Mesenchymal stem cell (in vitro differentiated cells and primary cell): ENCODE results near the gene LRP1B.

Experiments used
- DNase-seq: peaks from one replicate; pipeline ENCODE4 v3.0.0-alpha.2; 2013
- H2AFZ ChIP-seq: one replicate; pipeline ENCODE4 v1.6.1; 2013; ENCODE audit warnings: low read depth, mild to moderate bottlenecking, control low read depth, inconsistent platforms, low read length, moderate library complexity
- H2AK5ac ChIP-seq: 2 replicates; pipeline ENCODE4 v1.6.1; 2013; ENCODE audit warnings: low read length, moderate library complexity, mild to moderate bottlenecking, inconsistent platforms; ENCODE audit not compliant: severe bottlenecking
- H2BK120ac ChIP-seq: one replicate; pipeline ENCODE4 v1.6.1; 2013; ENCODE audit warnings: low read depth, mild to moderate bottlenecking, inconsistent platforms, low read length, moderate library complexity
- H2BK12ac ChIP-seq, 2 experiments: one replicate each; pipeline ENCODE4 v1.6.1; 2013; ENCODE audit warnings: inconsistent platforms in 2 of 2, low read length in 2 of 2, mild to moderate bottlenecking in 2 of 2, moderate library complexity in 2 of 2, control low read depth in 1 of 2
- H2BK15ac ChIP-seq: one replicate; pipeline ENCODE4 v1.6.1; 2013; ENCODE audit warnings: mild to moderate bottlenecking, low read depth, inconsistent platforms; ENCODE audit not compliant: poor library complexity, severe bottlenecking
- H2BK5ac ChIP-seq: 2 replicates; pipeline ENCODE4 v1.6.1; 2013; ENCODE audit warnings: low read depth, mild to moderate bottlenecking, low read length, control low read depth, inconsistent platforms; ENCODE audit not compliant: poor library complexity, severe bottlenecking
- H3K14ac ChIP-seq, 2 experiments: one replicate each; pipeline ENCODE4 v1.6.1; 2013; ENCODE audit warnings: inconsistent platforms in 2 of 2, low read length in 2 of 2, control low read depth in 1 of 2, mild to moderate bottlenecking in 1 of 2, moderate library complexity in 1 of 2
- H3K18ac ChIP-seq, 2 experiments: one replicate each; pipeline ENCODE4 v1.6.1; 2013; ENCODE audit warnings: inconsistent platforms in 2 of 2, low read length in 2 of 2, control low read depth in 1 of 2, low read depth in 1 of 2, mild to moderate bottlenecking in 1 of 2
- H3K23ac ChIP-seq, 2 experiments: one replicate each; pipeline ENCODE4 v1.6.1; 2013; ENCODE audit warnings: inconsistent platforms in 2 of 2, low read length in 2 of 2, mild to moderate bottlenecking in 2 of 2, moderate library complexity in 2 of 2, control low read depth in 1 of 2
- H3K27ac ChIP-seq: 2 replicates; pipeline ENCODE4 v1.5.1; 2013; ENCODE audit warnings: mild to moderate bottlenecking, moderate library complexity, low read length, control low read depth, inconsistent platforms; ENCODE audit not compliant: poor library complexity, severe bottlenecking
- H3K27me3 ChIP-seq, 2 experiments: 2 replicates each; pipeline versions ENCODE4 v1.6.1 to v1.7.0; 2013; ENCODE audit warnings: low read length in 2 of 2, mild to moderate bottlenecking in 2 of 2, moderate library complexity in 2 of 2, control low read depth in 1 of 2, inconsistent platforms in 1 of 2; ENCODE audit not compliant: control insufficient read depth in 1 of 2, insufficient read depth in 1 of 2
- H3K36me3 ChIP-seq, 2 experiments: 2 replicates each; pipeline versions ENCODE4 v1.6.1 to v1.7.0; 2013; ENCODE audit warnings: low read length in 2 of 2, control low read depth in 1 of 2, inconsistent platforms in 1 of 2, low read depth in 1 of 2, mild to moderate bottlenecking in 1 of 2; ENCODE audit not compliant: insufficient read depth in 2 of 2, control insufficient read depth in 1 of 2
- H3K4ac ChIP-seq, 2 experiments: one replicate each; pipeline ENCODE4 v1.6.1; 2013; ENCODE audit warnings: inconsistent platforms in 2 of 2, low read length in 2 of 2, mild to moderate bottlenecking in 2 of 2, moderate library complexity in 2 of 2, control low read depth in 1 of 2, low read depth in 1 of 2
- H3K4me1 ChIP-seq: 2 replicates; pipeline ENCODE4 v1.6.1; 2013; ENCODE audit warnings: low read depth, low read length, control low read depth; ENCODE audit not compliant: control insufficient read depth, insufficient read depth
- H3K4me2 ChIP-seq: 2 replicates; pipeline ENCODE4 v1.6.1; 2013; ENCODE audit warnings: low read length, mild to moderate bottlenecking, inconsistent platforms; ENCODE audit not compliant: poor library complexity, severe bottlenecking
- H3K4me3 ChIP-seq, 2 experiments: 2 replicates each; pipeline versions ENCODE4 v1.5.1 to v1.7.0; 2013; ENCODE audit warnings: low read length in 2 of 2, mild to moderate bottlenecking in 2 of 2, control low read depth in 1 of 2, low read depth in 1 of 2; ENCODE audit not compliant: insufficient read depth in 1 of 2
- H3K79me1 ChIP-seq: replicated peaks from 2 replicates; pipeline ENCODE4 v1.6.1; 2013; ENCODE audit warnings: mild to moderate bottlenecking, control low read depth, low read length, inconsistent platforms; ENCODE audit not compliant: poor library complexity, severe bottlenecking
- H3K9ac ChIP-seq: 2 replicates; pipeline ENCODE4 v1.7.0; 2013; ENCODE audit warnings: mild to moderate bottlenecking, low read length, moderate library complexity
- H3K9me3 ChIP-seq: 2 replicates; pipeline ENCODE4 v1.7.0; 2013; ENCODE audit warnings: mild to moderate bottlenecking, low read length; ENCODE audit not compliant: control insufficient read depth
- H4K8ac ChIP-seq: one replicate; pipeline ENCODE4 v1.6.1; 2013; ENCODE audit warnings: inconsistent platforms, mild to moderate bottlenecking, low read length, moderate library complexity
- H4K91ac ChIP-seq: one replicate; pipeline ENCODE4 v1.6.1; 2013; ENCODE audit warnings: mild to moderate bottlenecking, low read length, inconsistent platforms
- WGBS: methylation state at CpG from one replicate; pipeline ENCODE4 v1.1.7; 2013; ENCODE audit warnings: mixed read lengths; 5-methylcytosine and 5-hydroxymethylcytosine counted together

The LRP1B gene

DNA sequence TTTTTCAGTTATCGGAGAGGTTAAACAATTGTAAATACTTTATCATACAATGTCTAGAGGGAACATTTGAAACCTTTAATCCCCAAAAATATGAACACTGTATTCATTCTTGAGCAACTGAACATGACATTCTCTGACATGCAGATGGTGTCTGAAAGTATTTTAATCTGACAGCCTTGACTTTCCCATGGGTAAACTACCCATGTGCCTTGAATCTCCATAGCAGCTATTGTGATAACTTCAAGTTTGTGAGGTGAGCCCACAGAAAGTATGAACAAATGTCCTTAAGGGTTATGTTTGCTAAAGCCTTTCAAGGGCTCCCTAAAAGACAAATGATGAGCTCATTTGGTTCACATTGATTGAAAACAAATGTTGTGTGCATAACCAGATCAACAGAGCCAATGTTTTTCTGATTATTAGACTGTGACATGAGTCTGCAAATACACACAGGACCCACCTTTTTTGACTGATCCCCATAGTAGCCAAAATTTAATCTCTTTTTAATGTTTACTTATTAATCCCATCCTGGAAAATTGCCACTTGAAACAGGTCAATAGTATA, 1326.0 kb downstream of the LRP1B start:
- H3K23ac ChIP-seq, result no peak overlapping the region

DNA sequence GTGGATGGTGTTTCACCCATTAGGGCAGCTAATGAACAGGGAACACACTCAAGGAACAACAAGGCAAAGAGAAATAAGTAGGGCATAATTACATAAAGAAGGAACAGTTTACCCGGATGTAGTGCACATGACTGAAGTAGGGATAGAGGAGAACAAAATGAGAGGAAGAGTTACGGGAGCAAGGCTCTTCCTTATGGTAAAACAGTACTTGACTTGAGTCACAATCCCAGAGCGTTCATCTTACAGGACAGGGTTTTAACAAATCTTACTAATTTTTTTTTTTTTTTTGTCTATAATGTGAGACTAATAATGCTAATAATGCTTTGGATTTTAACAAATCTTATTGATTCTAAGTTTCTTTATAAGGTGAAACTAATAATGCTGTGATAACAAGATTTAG, 1329.5 kb downstream of the LRP1B start:
- H3K4me3 ChIP-seq, result no peak overlapping the region
- no peak for DNase-seq
- H2BK15ac ChIP-seq, result no peak overlapping the region
- H3K4me1 ChIP-seq, result no peaks in the 10 kb centered on the region
- 100% methylated on average over 2 of the region's 3 CpGs for WGBS
- no peak overlapping the region for H2BK5ac ChIP-seq
- H3K36me3 ChIP-seq, result no peaks in the 10 kb centered on the region
- no peak overlapping the region for H4K8ac ChIP-seq
- H3K9me3 ChIP-seq, result no peaks in the 10 kb centered on the region
- H2BK120ac ChIP-seq, result no peak overlapping the region
- H4K91ac ChIP-seq, result no peak overlapping the region
- H2BK12ac ChIP-seq, result no peak overlapping the region
- no peak overlapping the region for H3K23ac ChIP-seq
- H2AK5ac ChIP-seq, result no peak overlapping the region
- H3K27ac ChIP-seq, result no peak overlapping the region
- no peaks in the 10 kb centered on the region for H3K79me1 ChIP-seq
- H3K9ac ChIP-seq, result no peak overlapping the region
- no peak overlapping the region for H3K4ac ChIP-seq
- H3K18ac ChIP-seq, result no peak overlapping the region
- H3K14ac ChIP-seq, result no peak overlapping the region
- H2AFZ ChIP-seq, result no peak overlapping the region
- no peaks in the 10 kb centered on the region for H3K27me3 ChIP-seq
- H3K4me2 ChIP-seq, result no peak overlapping the region

More for the DNA sequence above, 1326.0 kb downstream of the LRP1B start:
- H4K91ac ChIP-seq, result no peak overlapping the region
- no peak overlapping the region for H3K4ac ChIP-seq
- no peak for DNase-seq
- H3K27ac ChIP-seq, result no peak overlapping the region
- no peak overlapping the region for H2BK5ac ChIP-seq
- H3K14ac ChIP-seq, result no peak overlapping the region
- no peak overlapping the region for H2BK120ac ChIP-seq
- H3K4me3 ChIP-seq, result no peak overlapping the region
- no peaks in the 10 kb centered on the region for H3K27me3 ChIP-seq
- H2AFZ ChIP-seq, result no peak overlapping the region
- no peak overlapping the region for H3K4me2 ChIP-seq
- no peak overlapping the region for H2BK12ac ChIP-seq
- no peaks in the 10 kb centered on the region for H3K36me3 ChIP-seq
- H2AK5ac ChIP-seq, result no peak overlapping the region
- no peak overlapping the region for H3K9ac ChIP-seq
- H3K79me1 ChIP-seq, result no peaks in the 10 kb centered on the region
- no peak overlapping the region for H3K18ac ChIP-seq
- no peak overlapping the region for H2BK15ac ChIP-seq
- no peak overlapping the region for H4K8ac ChIP-seq
- no CpG with 5 or more reads among the region's 1 CpG for WGBS
- H3K9me3 ChIP-seq, result no peaks in the 10 kb centered on the region
- H3K4me1 ChIP-seq, result no peaks in the 10 kb centered on the region

DNA sequence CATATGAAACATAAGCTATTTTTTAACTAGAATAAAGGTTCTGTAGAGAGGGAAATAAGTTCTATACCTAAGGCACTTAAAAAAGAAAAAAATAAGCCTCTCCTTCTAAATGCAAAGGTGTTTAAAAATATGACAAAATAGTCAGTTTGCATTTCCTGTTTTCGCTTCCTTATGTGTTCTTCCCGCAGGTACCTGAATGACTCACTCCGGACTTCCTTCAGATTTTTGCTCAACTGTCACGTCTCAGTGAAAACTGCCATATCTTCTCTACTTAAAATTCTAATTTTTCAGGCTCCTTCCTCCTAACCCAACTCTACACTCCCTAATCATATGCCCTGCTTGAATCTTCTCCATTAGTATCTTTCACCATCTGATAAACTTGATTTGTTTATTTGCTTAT, 1333.1 kb downstream of the LRP1B start:
- WGBS, result 92% methylated on average over 4 of the region's 4 CpGs
- no peak overlapping the region for H4K91ac ChIP-seq

DNA sequence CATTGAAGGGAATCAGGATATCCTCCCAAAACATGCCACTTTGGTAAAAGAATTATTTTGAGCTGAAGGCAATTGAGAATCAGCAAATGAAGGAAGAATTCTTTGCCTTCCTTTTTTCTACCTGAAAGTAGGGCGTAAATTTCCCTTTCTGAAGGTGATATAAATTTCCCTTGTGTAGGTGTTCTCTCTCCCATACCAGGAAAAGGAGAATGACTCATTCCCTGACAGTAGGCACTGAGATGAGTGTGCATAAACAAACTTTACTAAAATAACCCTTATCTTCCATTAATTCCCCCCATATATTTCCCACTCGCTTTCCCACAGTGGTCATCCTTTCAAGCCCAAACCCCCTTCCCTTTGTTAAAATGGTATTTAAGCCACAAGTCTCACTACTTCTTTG, 1339.0 kb downstream of the LRP1B start:
- H2AFZ ChIP-seq, result no peak overlapping the region
- H2BK15ac ChIP-seq, result no peak overlapping the region
- no peak overlapping the region for H3K9ac ChIP-seq
- no peaks in the 10 kb centered on the region for H3K36me3 ChIP-seq
- H3K79me1 ChIP-seq, result no peaks in the 10 kb centered on the region
- H3K23ac ChIP-seq, result no peak overlapping the region
- no peak overlapping the region for H3K4ac ChIP-seq
- H3K4me2 ChIP-seq, result no peak overlapping the region
- H3K18ac ChIP-seq, result no peak overlapping the region
- H3K4me3 ChIP-seq, result no peak overlapping the region
- H2BK120ac ChIP-seq, result no peak overlapping the region
- no peak overlapping the region for H2BK5ac ChIP-seq
- no peaks in the 10 kb centered on the region for H3K27me3 ChIP-seq
- no peak overlapping the region for H4K8ac ChIP-seq
- no peak overlapping the region for H4K91ac ChIP-seq
- H3K27ac ChIP-seq, result no peak overlapping the region
- no peak overlapping the region for H2BK12ac ChIP-seq
- H3K9me3 ChIP-seq, result no peaks in the 10 kb centered on the region
- 43% methylated on average over 2 of the region's 2 CpGs for WGBS
- H3K4me1 ChIP-seq, result no peaks in the 10 kb centered on the region
- no peak for DNase-seq
- no peak overlapping the region for H3K14ac ChIP-seq
- no peak overlapping the region for H2AK5ac ChIP-seq

More for the DNA sequence above, 1333.1 kb downstream of the LRP1B start:
- H3K36me3 ChIP-seq, result no peaks in the 10 kb centered on the region
- H3K9me3 ChIP-seq, result no peaks in the 10 kb centered on the region
- H3K23ac ChIP-seq, result no peak overlapping the region
- H3K27me3 ChIP-seq, result no peaks in the 10 kb centered on the region
- H4K8ac ChIP-seq, result no peak overlapping the region
- H2BK15ac ChIP-seq, result no peak overlapping the region
- H2BK5ac ChIP-seq, result no peak overlapping the region
- H3K14ac ChIP-seq, result no peak overlapping the region
- no peak overlapping the region for H2AK5ac ChIP-seq
- H3K18ac ChIP-seq, result no peak overlapping the region
- H2AFZ ChIP-seq, result no peak overlapping the region
- no peaks in the 10 kb centered on the region for H3K79me1 ChIP-seq
- no peak for DNase-seq
- H3K9ac ChIP-seq, result no peak overlapping the region
- no peak overlapping the region for H3K4me2 ChIP-seq
- H3K4me1 ChIP-seq, result no peaks in the 10 kb centered on the region
- H3K27ac ChIP-seq, result no peak overlapping the region
- H3K4me3 ChIP-seq, result no peak overlapping the region
- H3K4ac ChIP-seq, result no peak overlapping the region
- no peak overlapping the region for H2BK120ac ChIP-seq
- no peak overlapping the region for H2BK12ac ChIP-seq
